ENCODE data around the gene PGK1. TPM values are rescaled to one million over a fixed set of nuclear protein-coding genes. Genes with fewer than 3 reads are reported as not detected.

PGK1 gene
- total RNA-seq, 4 donors from 2014 or later, result 174 to 270 (median 207) TPM

GRCh38 chrX:78165425-78165824 lies 61.4 kb downstream of the PGK1 start:
- TF ChIP-seq CTCF (IDR thresholded peaks at IDR 0.05), result no peak
- ATAC-seq (ENCODE audit: low FRiP score) (no peak), DNase-seq (ENCODE audit: low spot score) (no peak)

- DNase-seq (ENCODE audit: low spot score) (no peak), ATAC-seq (ENCODE audit: low FRiP score) (no peak)
- no peak for TF ChIP-seq CTCF (IDR thresholded peaks at IDR 0.05)
These were observed 64.0 kb downstream of the PGK1 start for GRCh38 chrX:78168065-78168464.

Other genes with a start within 250 kb of the PGK1 start
- 10 to 100 TPM; 39.7 to 60.1 (median 43.4) TPM for gene MAGT1, start 208.8 kb upstream of the PGK1 start, total RNA-seq
- 100 to 1,000 TPM; 253 to 427 (median 338) TPM for gene COX7B, start 204.8 kb upstream of the PGK1 start, total RNA-seq
- 10 to 100 TPM in 1 of 4 donors, 1 to 10 TPM in 3; 7.3 to 13.9 (median 7.8) TPM for gene ATP7A, start 193.6 kb upstream of the PGK1 start, total RNA-seq
- gene PGAM4, start 134.6 kb upstream of the PGK1 start, total RNA-seq, result not detected
- gene TAF9B, start 35.4 kb downstream of the PGK1 start, total RNA-seq, result 10 to 100 TPM; 15.7 to 35.0 (median 25.1) TPM
- gene CYSLTR1, start 223.4 kb downstream of the PGK1 start, total RNA-seq, result 10 to 100 TPM in 1 of 4 donors, 1 to 10 TPM in 3; 2.9 to 10.6 (median 4.4) TPM